K562 (cell line): ENCODE data around the gene USP49. TPM values are rescaled to one million over a fixed set of nuclear protein-coding genes. Genes with fewer than 3 reads are reported as not detected.
A peak's percentile ranks its signal among the peaks of the same experiment; 100 is the strongest.

Experiments
- BMI1 ChIP-seq: fragments of 150-350 bp; IDR thresholded peaks from 2 replicates; pipeline ENCODE4 v1.6.1; 2014; ENCODE audit warnings: low read length
- CHCHD3 ChIP-seq: fragments of 250-450 bp; sonication (Bioruptor Pico); IDR thresholded peaks from 2 replicates; pipeline ENCODE4 v2.1.2; 2022; ENCODE audit warnings: mild to moderate bottlenecking
- FOXJ2 ChIP-seq: fragments of 200-800 bp; sonication (Bioruptor generic); IDR thresholded peaks from 2 replicates; pipeline ENCODE4 v1.6.1; 2016; ENCODE audit warnings: missing genetic modification characterization, missing compliant biosample characterization
- HCFC1 ChIP-seq: IDR thresholded peaks from 2 replicates; pipeline ENCODE4 v1.6.1; 2012; ENCODE audit warnings: low read depth, low read length, improper control_type of control experiment
- MCM7 ChIP-seq, 2 experiments: fragments of 450-650 bp; IDR thresholded peaks; 2 replicates each; pipeline ENCODE4 v1.6.1; 2016 to 2018
- PTTG1 ChIP-seq: fragments of 450-650 bp; IDR thresholded peaks from 2 replicates; pipeline ENCODE4 v1.6.1; 2016; ENCODE audit warnings: low read depth, mild to moderate bottlenecking, missing genetic modification characterization, missing compliant biosample characterization
- RFX5 ChIP-seq: IDR thresholded peaks from 2 replicates; pipeline ENCODE4 v1.6.1; 2011; ENCODE audit warnings: low read depth, mild to moderate bottlenecking, improper control_type of control experiment, low read length
- SMAD2 ChIP-seq: fragments of 150-350 bp; IDR thresholded peaks from 2 replicates; pipeline ENCODE4 v1.6.1; 2014; ENCODE audit warnings: low read depth, mild to moderate bottlenecking, low read length
- SRSF7 ChIP-seq: fragments of 200-400 bp; formaldehyde crosslinking; optimal IDR thresholded peaks from 2 replicates; pipeline ENCODE3; 2017; ENCODE audit warnings: mild to moderate bottlenecking, low read depth, low read length
- ZNF384 ChIP-seq: IDR thresholded peaks from 2 replicates; pipeline ENCODE4 v1.6.1; 2012; ENCODE audit warnings: low read depth, low read length, improper control_type of control experiment
- ZNF561 ChIP-seq: fragments of 450-650 bp; formaldehyde crosslinking; conservative IDR thresholded peaks from 2 replicates; pipeline ENCODE4 v1.4.0; 2020; ENCODE audit warnings: mild to moderate bottlenecking, moderate library complexity
- ZNF79 ChIP-seq: fragments of 250-450 bp; sonication (Bioruptor Pico); IDR thresholded peaks from 2 replicates; pipeline ENCODE4 v1.4.0; 2020; ENCODE audit warnings: low read depth, mild to moderate bottlenecking, moderate library complexity
- polyA plus RNA-seq, 8 experiments: library from polyadenylated mRNA; depleted of rRNA in 4 of 8; stranded (reverse) in 5 of 8; unstranded in 3 of 8; fragments of >200 nt; fragmentation: Nextera tagmentation in 2 of 8; fragmentation: Illumina TruSeq in 1 of 8; extraction: Ambion mirVana in 2 of 8; extraction: Trizol in 1 of 8; gene quantifications; 2 replicates each; pipeline versions ENCODE4 v1.2.1 to v1.2.3, GENCODE V29; 2011 to 2014; ENCODE audit warnings: inconsistent platforms in 1 of 8, missing spikeins in 1 of 8
- total RNA-seq, 7 experiments: library from RNA; depleted of rRNA in 6 of 7; stranded (reverse); fragments of >200 nt in 6 of 7; fragmentation: Illumina TruSeq in 2 of 7; extraction: Trizol in 2 of 7; gene quantifications; 2 replicates each; pipeline versions ENCODE4 v1.2.1 to v1.2.3, GENCODE V29; 2011 to 2021; ENCODE audit warnings: low replicate concordance in 1 of 7
- TF ChIP-seq, protein P1 (sequence below): sonication (generic); formaldehyde crosslinking; IDR thresholded peaks from 2 replicates; pipeline ENCODE4 v1.8.0; 2022; ENCODE audit warnings: mild to moderate bottlenecking, missing genetic modification reagents
- TF ChIP-seq, protein P2 (sequence below): fragments of 250-450 bp; sonication (Bioruptor Pico); IDR thresholded peaks from 2 replicates; pipeline ENCODE4 v1.8.0; 2022; ENCODE audit warnings: inconsistent platforms
- TF ChIP-seq, protein P3 (sequence below): fragments of 200-800 bp; sonication (Bioruptor generic); IDR thresholded peaks from 2 replicates; pipeline ENCODE4 v1.6.1; 2017; ENCODE audit warnings: missing genetic modification characterization, missing compliant biosample characterization
- TF ChIP-seq, protein P4 (sequence below): sonication (generic); formaldehyde crosslinking; IDR thresholded peaks from 2 replicates; pipeline ENCODE4 v1.8.1; 2023; ENCODE audit warnings: missing genetic modification reagents, mild to moderate bottlenecking, borderline replicate concordance

Gene USP49
- total and polyA plus RNA-seq, 9 of the 15 experiments (the other 6 are each of a cell fraction or from before 2014, with no cell fraction given): 1.0 to 9.9 (median 6.5) TPM

DNA sequence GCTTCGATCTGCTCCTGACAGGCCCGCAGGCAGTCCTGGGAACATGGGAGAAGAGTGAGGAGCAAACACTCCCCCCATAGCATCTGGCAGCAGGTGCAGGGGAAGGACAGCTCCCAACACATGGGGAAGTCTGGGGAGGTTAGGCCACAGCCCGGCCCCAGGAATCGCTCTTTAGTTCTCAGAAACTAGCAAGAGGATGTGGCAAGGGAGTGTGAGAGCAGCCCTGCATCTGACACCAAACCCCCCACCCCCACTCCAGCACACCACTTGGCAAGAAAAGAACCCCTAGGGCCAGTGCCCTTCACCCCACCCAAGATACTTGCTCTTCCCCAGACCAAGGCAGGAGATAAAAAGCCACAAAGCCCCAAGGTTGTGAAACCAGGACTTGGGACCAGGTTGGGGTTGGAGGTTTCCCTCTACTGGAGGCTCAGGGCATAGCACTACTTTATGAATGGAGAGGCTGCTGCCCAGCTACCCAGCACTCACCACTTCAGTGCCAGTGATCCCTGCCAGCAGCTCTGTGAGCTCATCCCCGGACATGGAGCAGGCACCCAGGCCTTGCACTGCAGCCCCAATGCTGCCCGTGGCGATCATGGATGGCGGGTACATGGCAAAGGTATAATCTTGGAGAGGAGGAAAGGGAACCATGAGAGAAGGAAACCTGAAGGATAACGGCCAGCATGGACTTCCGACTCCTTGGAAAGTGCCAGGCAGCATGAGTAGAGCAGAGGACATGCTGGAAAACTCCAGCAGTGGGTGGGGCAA lies 41.1 kb upstream of the USP49 start (continued):
- TF ChIP-seq, protein P1, sequence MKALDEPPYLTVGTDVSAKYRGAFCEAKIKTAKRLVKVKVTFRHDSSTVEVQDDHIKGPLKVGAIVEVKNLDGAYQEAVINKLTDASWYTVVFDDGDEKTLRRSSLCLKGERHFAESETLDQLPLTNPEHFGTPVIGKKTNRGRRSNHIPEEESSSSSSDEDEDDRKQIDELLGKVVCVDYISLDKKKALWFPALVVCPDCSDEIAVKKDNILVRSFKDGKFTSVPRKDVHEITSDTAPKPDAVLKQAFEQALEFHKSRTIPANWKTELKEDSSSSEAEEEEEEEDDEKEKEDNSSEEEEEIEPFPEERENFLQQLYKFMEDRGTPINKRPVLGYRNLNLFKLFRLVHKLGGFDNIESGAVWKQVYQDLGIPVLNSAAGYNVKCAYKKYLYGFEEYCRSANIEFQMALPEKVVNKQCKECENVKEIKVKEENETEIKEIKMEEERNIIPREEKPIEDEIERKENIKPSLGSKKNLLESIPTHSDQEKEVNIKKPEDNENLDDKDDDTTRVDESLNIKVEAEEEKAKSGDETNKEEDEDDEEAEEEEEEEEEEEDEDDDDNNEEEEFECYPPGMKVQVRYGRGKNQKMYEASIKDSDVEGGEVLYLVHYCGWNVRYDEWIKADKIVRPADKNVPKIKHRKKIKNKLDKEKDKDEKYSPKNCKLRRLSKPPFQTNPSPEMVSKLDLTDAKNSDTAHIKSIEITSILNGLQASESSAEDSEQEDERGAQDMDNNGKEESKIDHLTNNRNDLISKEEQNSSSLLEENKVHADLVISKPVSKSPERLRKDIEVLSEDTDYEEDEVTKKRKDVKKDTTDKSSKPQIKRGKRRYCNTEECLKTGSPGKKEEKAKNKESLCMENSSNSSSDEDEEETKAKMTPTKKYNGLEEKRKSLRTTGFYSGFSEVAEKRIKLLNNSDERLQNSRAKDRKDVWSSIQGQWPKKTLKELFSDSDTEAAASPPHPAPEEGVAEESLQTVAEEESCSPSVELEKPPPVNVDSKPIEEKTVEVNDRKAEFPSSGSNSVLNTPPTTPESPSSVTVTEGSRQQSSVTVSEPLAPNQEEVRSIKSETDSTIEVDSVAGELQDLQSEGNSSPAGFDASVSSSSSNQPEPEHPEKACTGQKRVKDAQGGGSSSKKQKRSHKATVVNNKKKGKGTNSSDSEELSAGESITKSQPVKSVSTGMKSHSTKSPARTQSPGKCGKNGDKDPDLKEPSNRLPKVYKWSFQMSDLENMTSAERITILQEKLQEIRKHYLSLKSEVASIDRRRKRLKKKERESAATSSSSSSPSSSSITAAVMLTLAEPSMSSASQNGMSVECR (CRISPR knock-in tag): peak; percentile 84
- TF ChIP-seq SMAD2 (no peak), ZNF384 (no peak), PTTG1 (no peak), CHCHD3 (CRISPR knock-in tag) (no peak), FOXJ2 (no peak), SRSF7 (no peak), HCFC1 (no peak), ZNF79 (CRISPR knock-in tag) (no peak), MCM7 (IDR thresholded peaks at IDR 0.05) (no peak), BMI1 (no peak), ZNF561 (CRISPR knock-in tag) (no peak), RFX5 (no peak)
- TF ChIP-seq, protein P2, sequence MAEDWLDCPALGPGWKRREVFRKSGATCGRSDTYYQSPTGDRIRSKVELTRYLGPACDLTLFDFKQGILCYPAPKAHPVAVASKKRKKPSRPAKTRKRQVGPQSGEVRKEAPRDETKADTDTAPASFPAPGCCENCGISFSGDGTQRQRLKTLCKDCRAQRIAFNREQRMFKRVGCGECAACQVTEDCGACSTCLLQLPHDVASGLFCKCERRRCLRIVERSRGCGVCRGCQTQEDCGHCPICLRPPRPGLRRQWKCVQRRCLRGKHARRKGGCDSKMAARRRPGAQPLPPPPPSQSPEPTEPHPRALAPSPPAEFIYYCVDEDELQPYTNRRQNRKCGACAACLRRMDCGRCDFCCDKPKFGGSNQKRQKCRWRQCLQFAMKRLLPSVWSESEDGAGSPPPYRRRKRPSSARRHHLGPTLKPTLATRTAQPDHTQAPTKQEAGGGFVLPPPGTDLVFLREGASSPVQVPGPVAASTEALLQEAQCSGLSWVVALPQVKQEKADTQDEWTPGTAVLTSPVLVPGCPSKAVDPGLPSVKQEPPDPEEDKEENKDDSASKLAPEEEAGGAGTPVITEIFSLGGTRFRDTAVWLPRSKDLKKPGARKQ: no peak
- TF ChIP-seq, protein P3, sequence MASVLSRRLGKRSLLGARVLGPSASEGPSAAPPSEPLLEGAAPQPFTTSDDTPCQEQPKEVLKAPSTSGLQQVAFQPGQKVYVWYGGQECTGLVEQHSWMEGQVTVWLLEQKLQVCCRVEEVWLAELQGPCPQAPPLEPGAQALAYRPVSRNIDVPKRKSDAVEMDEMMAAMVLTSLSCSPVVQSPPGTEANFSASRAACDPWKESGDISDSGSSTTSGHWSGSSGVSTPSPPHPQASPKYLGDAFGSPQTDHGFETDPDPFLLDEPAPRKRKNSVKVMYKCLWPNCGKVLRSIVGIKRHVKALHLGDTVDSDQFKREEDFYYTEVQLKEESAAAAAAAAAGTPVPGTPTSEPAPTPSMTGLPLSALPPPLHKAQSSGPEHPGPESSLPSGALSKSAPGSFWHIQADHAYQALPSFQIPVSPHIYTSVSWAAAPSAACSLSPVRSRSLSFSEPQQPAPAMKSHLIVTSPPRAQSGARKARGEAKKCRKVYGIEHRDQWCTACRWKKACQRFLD (CRISPR knock-in tag): no peak
- TF ChIP-seq, protein P4, sequence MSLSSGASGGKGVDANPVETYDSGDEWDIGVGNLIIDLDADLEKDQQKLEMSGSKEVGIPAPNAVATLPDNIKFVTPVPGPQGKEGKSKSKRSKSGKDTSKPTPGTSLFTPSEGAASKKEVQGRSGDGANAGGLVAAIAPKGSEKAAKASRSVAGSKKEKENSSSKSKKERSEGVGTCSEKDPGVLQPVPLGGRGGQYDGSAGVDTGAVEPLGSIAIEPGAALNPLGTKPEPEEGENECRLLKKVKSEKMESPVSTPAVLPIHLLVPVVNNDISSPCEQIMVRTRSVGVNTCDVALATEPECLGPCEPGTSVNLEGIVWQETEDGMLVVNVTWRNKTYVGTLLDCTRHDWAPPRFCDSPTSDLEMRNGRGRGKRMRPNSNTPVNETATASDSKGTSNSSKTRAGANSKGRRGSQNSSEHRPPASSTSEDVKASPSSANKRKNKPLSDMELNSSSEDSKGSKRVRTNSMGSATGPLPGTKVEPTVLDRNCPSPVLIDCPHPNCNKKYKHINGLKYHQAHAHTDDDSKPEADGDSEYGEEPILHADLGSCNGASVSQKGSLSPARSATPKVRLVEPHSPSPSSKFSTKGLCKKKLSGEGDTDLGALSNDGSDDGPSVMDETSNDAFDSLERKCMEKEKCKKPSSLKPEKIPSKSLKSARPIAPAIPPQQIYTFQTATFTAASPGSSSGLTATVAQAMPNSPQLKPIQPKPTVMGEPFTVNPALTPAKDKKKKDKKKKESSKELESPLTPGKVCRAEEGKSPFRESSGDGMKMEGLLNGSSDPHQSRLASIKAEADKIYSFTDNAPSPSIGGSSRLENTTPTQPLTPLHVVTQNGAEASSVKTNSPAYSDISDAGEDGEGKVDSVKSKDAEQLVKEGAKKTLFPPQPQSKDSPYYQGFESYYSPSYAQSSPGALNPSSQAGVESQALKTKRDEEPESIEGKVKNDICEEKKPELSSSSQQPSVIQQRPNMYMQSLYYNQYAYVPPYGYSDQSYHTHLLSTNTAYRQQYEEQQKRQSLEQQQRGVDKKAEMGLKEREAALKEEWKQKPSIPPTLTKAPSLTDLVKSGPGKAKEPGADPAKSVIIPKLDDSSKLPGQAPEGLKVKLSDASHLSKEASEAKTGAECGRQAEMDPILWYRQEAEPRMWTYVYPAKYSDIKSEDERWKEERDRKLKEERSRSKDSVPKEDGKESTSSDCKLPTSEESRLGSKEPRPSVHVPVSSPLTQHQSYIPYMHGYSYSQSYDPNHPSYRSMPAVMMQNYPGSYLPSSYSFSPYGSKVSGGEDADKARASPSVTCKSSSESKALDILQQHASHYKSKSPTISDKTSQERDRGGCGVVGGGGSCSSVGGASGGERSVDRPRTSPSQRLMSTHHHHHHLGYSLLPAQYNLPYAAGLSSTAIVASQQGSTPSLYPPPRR (CRISPR knock-in tag): peak; percentile 61; the same call in 1 of the 2 replicates
